GM12878 (cell line): Measurements from ENCODE around the gene CTXN1. TPM values are rescaled to one million over a fixed set of nuclear protein-coding genes. Genes with fewer than 3 reads are reported as not detected.

Source experiments
- ATAC-seq: fragments of 200-7000 bp; cut with Tn5 transposase; 3 replicates; pipeline ENCODE4 v1.9.1; 2020; ENCODE audit warnings: mild to moderate bottlenecking, moderate library complexity
- BruUV-seq: library from RNA; stranded (reverse); fragments of 400-500 nt; replicated peaks from 2 replicates; lab custom pipeline; 2021; lab: Mats Ljungman, UMichigan
- CTCF ChIA-PET: fragments of 300-600 bp; sonication (Branson Sonifier 250); formaldehyde crosslinking; extraction: SDS; loops from one replicate; lab custom pipeline; 2021; ENCODE audit warnings: inconsistent platforms; lab: Yijun Ruan, JAX
- POLR2A ChIA-PET: fragments of 350-600 bp; formaldehyde crosslinking; extraction: SDS; loops from one replicate; lab custom pipeline; 2021; ENCODE audit warnings: inconsistent platforms; lab: Charles Lee
- RAD21 ChIA-PET: fragments of 300-600 bp; sonication (Branson Sonifier 250); formaldehyde crosslinking; loops from one replicate; lab custom pipeline; 2023; ENCODE audit warnings: antibody characterized with exemption; ENCODE audit not compliant: unreplicated experiment; lab: Charles Lee
- SMC1A ChIA-PET: fragments of 300-600 bp; sonication (Branson Sonifier 250); formaldehyde crosslinking; loops from one replicate; lab custom pipeline; 2023; ENCODE audit not compliant: unreplicated experiment, uncharacterized antibody; lab: Charles Lee
- DNase-seq: peaks from one replicate; pipeline ENCODE4 v3.0.0-alpha.2; 2011; ENCODE audit warnings: low read depth, low spot score
- FAIRE-seq: peaks from 3 replicates; lab custom pipeline; 2011; peaks lifted over from hg19 to GRCh38; lab: Jason Lieb, UNC
- H2AFZ ChIP-seq: 2 replicates; pipeline ENCODE4 v1.6.0; 2011; ENCODE audit warnings: low read depth, low read length, control low read depth; ENCODE audit not compliant: control insufficient read depth
- H3K27ac ChIP-seq: 2 replicates; pipeline ENCODE4 v1.5.1; 2011; ENCODE audit warnings: control low read depth; ENCODE audit not compliant: control insufficient read depth, insufficient read depth
- H3K27me3 ChIP-seq, 2 experiments: replicated peaks in 1 of 2; 2 replicates each; pipeline versions ENCODE4 v1.6.0 to v1.6.1; 2011; ENCODE audit warnings: low read length in 1 of 2; ENCODE audit not compliant: control insufficient read depth in 2 of 2, insufficient read depth in 2 of 2
- H3K36me3 ChIP-seq, 2 experiments: 2 replicates each; pipeline ENCODE4 v1.5.1; 2011; ENCODE audit warnings: low read length in 1 of 2; ENCODE audit not compliant: control insufficient read depth in 2 of 2, insufficient read depth in 2 of 2
- H3K4me1 ChIP-seq: 2 replicates; pipeline ENCODE4 v1.6.1; 2011; ENCODE audit warnings: mild to moderate bottlenecking, low read length, moderate library complexity, mixed read lengths; ENCODE audit not compliant: control insufficient read depth, insufficient read depth
- H3K4me2 ChIP-seq: 2 replicates; pipeline ENCODE4 v1.6.0; 2011; ENCODE audit warnings: control low read depth; ENCODE audit not compliant: control insufficient read depth, insufficient read depth
- H3K4me3 ChIP-seq: fragments of 200-600 bp; sonication (generic); 2 replicates; pipeline ENCODE4 v1.5.1; 2016
- H3K79me2 ChIP-seq: 2 replicates; pipeline ENCODE4 v1.6.0; 2011; ENCODE audit warnings: low read length; ENCODE audit not compliant: control insufficient read depth, insufficient read depth
- H3K9ac ChIP-seq: 2 replicates; pipeline ENCODE4 v1.8.0; 2011; ENCODE audit warnings: low read length, control low read depth, mixed read lengths; ENCODE audit not compliant: control insufficient read depth, insufficient read depth
- H3K9me3 ChIP-seq: replicated peaks from 3 replicates; pipeline ENCODE4 v1.5.1; 2011; ENCODE audit warnings: mild to moderate bottlenecking, low read length; ENCODE audit not compliant: control insufficient read depth, insufficient read depth
- H4K20me1 ChIP-seq: 2 replicates; pipeline ENCODE4 v1.6.0; 2011; ENCODE audit not compliant: control insufficient read depth, insufficient read depth
- BACH1 ChIP-seq: fragments of 450-650 bp; IDR thresholded peaks from 2 replicates; pipeline ENCODE4 v1.6.1; 2017; ENCODE audit warnings: mild to moderate bottlenecking, borderline replicate concordance
- CEBPZ ChIP-seq: fragments of 150-350 bp; IDR thresholded peaks from 2 replicates; pipeline ENCODE4 v1.6.1; 2016; ENCODE audit warnings: low read depth, low read length
- CREM ChIP-seq: IDR thresholded peaks from 2 replicates; pipeline ENCODE4 v1.6.1; 2014; ENCODE audit warnings: antibody characterized with exemption, low read depth
- DPF2 ChIP-seq: fragments of 450-650 bp; IDR thresholded peaks from 2 replicates; pipeline ENCODE4 v1.6.1; 2017; ENCODE audit warnings: mild to moderate bottlenecking
- EGR1 ChIP-seq, 2 experiments: IDR thresholded peaks; 1 replicate in 1 of 2; 2 replicates in 1 of 2; pipeline ENCODE4 v1.6.1; 2011 to 2012; ENCODE audit warnings: low read depth in 2 of 2, low read length in 2 of 2, borderline replicate concordance in 1 of 2, mild to moderate bottlenecking in 1 of 2, moderate library complexity in 1 of 2
- HDAC2 ChIP-seq: fragments of 200-600 bp; sonication (generic); IDR thresholded peaks from 2 replicates; pipeline ENCODE4 v1.6.1; 2017
- KLF5 ChIP-seq: fragments of 450-650 bp; IDR thresholded peaks from 2 replicates; pipeline ENCODE4 v1.6.1; 2014; ENCODE audit warnings: mild to moderate bottlenecking; ENCODE audit not compliant: partially characterized antibody
- MTA3 ChIP-seq: IDR thresholded peaks from 2 replicates; pipeline ENCODE4 v1.6.1; 2012; ENCODE audit warnings: low read length, inconsistent platforms, borderline replicate concordance
- POLR2AphosphoS5 ChIP-seq: IDR thresholded peaks from 2 replicates; pipeline ENCODE4 v1.6.1; 2011; ENCODE audit warnings: mild to moderate bottlenecking, low read length, inconsistent platforms
- SIN3A ChIP-seq: IDR thresholded peaks from 2 replicates; pipeline ENCODE4 v1.6.1; 2012; ENCODE audit warnings: low read depth, low read length, improper control_type of control experiment
- SIX5 ChIP-seq: IDR thresholded peaks from 2 replicates; pipeline ENCODE4 v1.6.1; 2011; ENCODE audit warnings: mild to moderate bottlenecking, low read depth, low read length, moderate library complexity; ENCODE audit not compliant: severe bottlenecking
- SUPT20H ChIP-seq: IDR thresholded peaks from 2 replicates; pipeline ENCODE4 v1.6.1; 2011; ENCODE audit warnings: low read depth, mild to moderate bottlenecking, low read length, moderate library complexity, borderline replicate concordance; ENCODE audit not compliant: control insufficient read depth
- YBX1 ChIP-seq: fragments of 450-650 bp; IDR thresholded peaks from 2 replicates; pipeline ENCODE4 v1.6.1; 2016; ENCODE audit warnings: antibody characterized with exemption
- ZBTB40 ChIP-seq: fragments of 450-650 bp; IDR thresholded peaks from 2 replicates; pipeline ENCODE4 v1.6.1; 2016; ENCODE audit warnings: mild to moderate bottlenecking, moderate library complexity, borderline replicate concordance
- WGBS: methylation state at CpG from one replicate; pipeline ENCODE4 v1.1.6; 2016; ENCODE audit warnings: low lambda C conversion rate; ENCODE audit not compliant: insufficient replicate concordance, insufficient coverage; ENCODE audit errors: missing lambda C conversion rate; 5-methylcytosine and 5-hydroxymethylcytosine counted together
- in situ Hi-C: fragments of 300-500 bp; cut with MboI; formaldehyde crosslinking; loops from 9 replicates; pipeline ENCODE4 v1.14.3; 2018; ENCODE audit warnings: mixed read lengths
- intact Hi-C: fragments of 100-400 bp; cut with micrococcal nuclease; formaldehyde crosslinking; loops from one replicate; pipeline ENCODE4 v1.14.2; 2022; ENCODE audit not compliant: unreplicated experiment
- polyA plus RNA-seq, 11 experiments: library from polyadenylated mRNA; depleted of rRNA in 4 of 11; unstranded in 6 of 11; stranded (reverse) in 5 of 11; fragments of >200 nt; fragmentation: Nextera tagmentation in 4 of 11; fragmentation: Illumina TruSeq in 1 of 11; extraction: Ambion mirVana in 4 of 11; extraction: Trizol in 1 of 11; gene quantifications; 1 replicate in 1 of 11; 2 replicates in 10 of 11; pipeline versions ENCODE4 v1.2.1 to v1.2.3, GENCODE V29; 2011 to 2016; ENCODE audit warnings: inconsistent platforms in 2 of 11, missing spikeins in 2 of 11, low read depth in 1 of 11
- total RNA-seq, 4 experiments: library from RNA; depleted of rRNA in 3 of 4; stranded (reverse); fragments of >200 nt in 3 of 4; fragmentation: Illumina TruSeq in 1 of 4; extraction: Trizol in 1 of 4; gene quantifications; 2 replicates each; pipeline versions ENCODE4 v1.2.1 to v1.2.3, GENCODE V29; 2013 to 2021

The CTXN1 gene
- total and polyA plus RNA-seq, 10 of the 15 experiments (the other 5 are each of a cell fraction or from before 2014, with no cell fraction given), result 0.04 to 1.0 (median 0.38) TPM; not detected in 4

- TF ChIP-seq ZBTB40, result no peak
- TF ChIP-seq KLF5, result no peak
- TF ChIP-seq HDAC2, result no peak
- no peak for TF ChIP-seq BACH1
Measured at GRCh38 chr19:7900401-7900870, 25.5 kb downstream of the CTXN1 start (continued).

GRCh38 chr19:7899751-7900378 is 26.1 kb downstream of the CTXN1 start:
- Histone ChIP-seq H3K4me2 (no peak overlapping the region), H3K27me3 (no peaks in the 10 kb centered on the region), H3K79me2 (peaks cover 16% of the 10 kb centered on the region), H3K4me3 (no peak overlapping the region), H3K9me3 (no peaks in the 10 kb centered on the region), H3K27ac (no peak overlapping the region), H3K9ac (no peak overlapping the region), H4K20me1 (peaks cover 3% of the 10 kb centered on the region; the same call in 1 of the 2 replicates), H3K36me3 (no peaks in the 10 kb centered on the region), H3K4me1 (peaks cover 10% of the 10 kb centered on the region), H2AFZ (no peak overlapping the region)
- BruUV-seq, result no TSS peak
- ChIA-PET RAD21 (interaction anchor here (1.0 to 1.2 kb wide), 2 partner anchors 332 kb away, joined by 3 read pairs; no protein-coding TSS in a partner anchor), SMC1A (no interaction called here), POLR2A (interaction anchor here (0.5 kb wide), 1 partner anchor 762 kb away, joined by 3 read pairs; no protein-coding TSS in a partner anchor), CTCF (interaction anchor here (1.3 to 1.4 kb wide), 3 partner anchors 9 to 262 kb away, joined by 3 to 6 read pairs (median 5); no protein-coding TSS in a partner anchor)
- intact Hi-C loops, result loop anchor here (10.0 kb wide), 1 partner anchor 215 kb away; the partner anchor contains the start of gene TRAPPC5
- whole genome bisulfite sequencing, result 88% methylated on average over 34 of the region's 34 CpGs
- in situ Hi-C loops, result no loop called here
- DNase-seq, result no peak
- ATAC-seq, result no peak
- FAIRE-seq, result no peak
- TF ChIP-seq EGR1 (IDR thresholded peaks at IDR 0.05; ENCODE audit: borderline replicate concordance in 1 of 2, low read depth in 2 of 2, low read length in 2 of 2) (no peak), MTA3 (no peak), YBX1 (no peak), SUPT20H (no peak), POLR2AphosphoS5 (no peak), SIX5 (no peak), CEBPZ (no peak), CREM (no peak), SIN3A (no peak), DPF2 (no peak)
